ENCODE measurements around the gene MEGF9. TPM values are rescaled to one million over a fixed set of nuclear protein-coding genes. Genes with fewer than 3 reads are reported as not detected.

Gene MEGF9
- total and polyA plus RNA-seq, 2 of the 13 experiments (the other 11 are each of a cell fraction or from before 2014, with no cell fraction given): 3.1 to 3.3 TPM

GRCh38 chr9:120571443-120572257 is 142.6 kb downstream of the MEGF9 start (continued):
- 0 out of 2 replicates have a peak, but pooled peaks have one; percentile 16 for TF ChIP-seq CSRNP1 (CRISPR knock-in tag; IDR thresholded peaks at IDR 0.05)
- peak; percentile 57; the same call in 1 of the 2 replicates for TF ChIP-seq YEATS2 (CRISPR knock-in tag; IDR thresholded peaks at IDR 0.05; ENCODE audit: borderline replicate concordance)
- TF ChIP-seq ETV5 (CRISPR knock-in tag; IDR thresholded peaks at IDR 0.05; ENCODE audit: borderline replicate concordance): peak; percentile 50
- peak; percentile 88; the same call in 1 of the 2 replicates for TF ChIP-seq ZNF556 (CRISPR knock-in tag; IDR thresholded peaks at IDR 0.05; ENCODE audit: borderline replicate concordance)
- TF ChIP-seq TBX3 (IDR thresholded peaks at IDR 0.05; ENCODE audit: borderline replicate concordance): peak; percentile 22; the same call in 1 of the 2 replicates
- TF ChIP-seq, protein P1, sequence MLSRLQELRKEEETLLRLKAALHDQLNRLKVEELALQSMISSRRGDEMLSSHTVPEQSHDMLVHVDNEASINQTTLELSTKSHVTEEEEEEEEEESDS (CRISPR knock-in tag; IDR thresholded peaks at IDR 0.05; ENCODE audit: borderline replicate concordance): no peak; the same call in 1 of the 2 replicates
- TF ChIP-seq KDM5A (IDR thresholded peaks at IDR 0.05; ENCODE audit: borderline replicate concordance, low read length): peak; percentile 46; the same call in 1 of the 2 replicates
- peak; percentile 22; the same call in 1 of the 2 replicates for TF ChIP-seq ZBTB7A (CRISPR knock-in tag; IDR thresholded peaks at IDR 0.05)
- TF ChIP-seq, protein P2, sequence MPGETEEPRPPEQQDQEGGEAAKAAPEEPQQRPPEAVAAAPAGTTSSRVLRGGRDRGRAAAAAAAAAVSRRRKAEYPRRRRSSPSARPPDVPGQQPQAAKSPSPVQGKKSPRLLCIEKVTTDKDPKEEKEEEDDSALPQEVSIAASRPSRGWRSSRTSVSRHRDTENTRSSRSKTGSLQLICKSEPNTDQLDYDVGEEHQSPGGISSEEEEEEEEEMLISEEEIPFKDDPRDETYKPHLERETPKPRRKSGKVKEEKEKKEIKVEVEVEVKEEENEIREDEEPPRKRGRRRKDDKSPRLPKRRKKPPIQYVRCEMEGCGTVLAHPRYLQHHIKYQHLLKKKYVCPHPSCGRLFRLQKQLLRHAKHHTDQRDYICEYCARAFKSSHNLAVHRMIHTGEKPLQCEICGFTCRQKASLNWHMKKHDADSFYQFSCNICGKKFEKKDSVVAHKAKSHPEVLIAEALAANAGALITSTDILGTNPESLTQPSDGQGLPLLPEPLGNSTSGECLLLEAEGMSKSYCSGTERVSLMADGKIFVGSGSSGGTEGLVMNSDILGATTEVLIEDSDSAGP (CRISPR knock-in tag; IDR thresholded peaks at IDR 0.05; ENCODE audit: borderline replicate concordance): peak; percentile 58
- TF ChIP-seq ZFP36L2 (CRISPR knock-in tag; IDR thresholded peaks at IDR 0.05): no peak
- peak; percentile 78; the same call in 1 of the 2 replicates for TF ChIP-seq HOMEZ (CRISPR knock-in tag; IDR thresholded peaks at IDR 0.05; ENCODE audit: low read depth)
- no peak; the same call in 1 of the 2 replicates for TF ChIP-seq NR1H2 (CRISPR knock-in tag; IDR thresholded peaks at IDR 0.05; ENCODE audit: borderline replicate concordance, low read depth)
- no peak for TF ChIP-seq ATRX (CRISPR knock-in tag; IDR thresholded peaks at IDR 0.05; ENCODE audit: borderline replicate concordance)
- no peak for TF ChIP-seq ZNF383 (CRISPR knock-in tag; IDR thresholded peaks at IDR 0.05; ENCODE audit: borderline replicate concordance)
- peak; percentile 89 for TF ChIP-seq ESRRA (CRISPR knock-in tag; IDR thresholded peaks at IDR 0.05; ENCODE audit: low read depth)
- peak; percentile 80 for TF ChIP-seq ELF3 (CRISPR knock-in tag; IDR thresholded peaks at IDR 0.05)
- TF ChIP-seq ZNF746 (CRISPR knock-in tag; IDR thresholded peaks at IDR 0.05): peak; percentile 65; the same call in 1 of the 2 replicates
- TF ChIP-seq, protein P3, sequence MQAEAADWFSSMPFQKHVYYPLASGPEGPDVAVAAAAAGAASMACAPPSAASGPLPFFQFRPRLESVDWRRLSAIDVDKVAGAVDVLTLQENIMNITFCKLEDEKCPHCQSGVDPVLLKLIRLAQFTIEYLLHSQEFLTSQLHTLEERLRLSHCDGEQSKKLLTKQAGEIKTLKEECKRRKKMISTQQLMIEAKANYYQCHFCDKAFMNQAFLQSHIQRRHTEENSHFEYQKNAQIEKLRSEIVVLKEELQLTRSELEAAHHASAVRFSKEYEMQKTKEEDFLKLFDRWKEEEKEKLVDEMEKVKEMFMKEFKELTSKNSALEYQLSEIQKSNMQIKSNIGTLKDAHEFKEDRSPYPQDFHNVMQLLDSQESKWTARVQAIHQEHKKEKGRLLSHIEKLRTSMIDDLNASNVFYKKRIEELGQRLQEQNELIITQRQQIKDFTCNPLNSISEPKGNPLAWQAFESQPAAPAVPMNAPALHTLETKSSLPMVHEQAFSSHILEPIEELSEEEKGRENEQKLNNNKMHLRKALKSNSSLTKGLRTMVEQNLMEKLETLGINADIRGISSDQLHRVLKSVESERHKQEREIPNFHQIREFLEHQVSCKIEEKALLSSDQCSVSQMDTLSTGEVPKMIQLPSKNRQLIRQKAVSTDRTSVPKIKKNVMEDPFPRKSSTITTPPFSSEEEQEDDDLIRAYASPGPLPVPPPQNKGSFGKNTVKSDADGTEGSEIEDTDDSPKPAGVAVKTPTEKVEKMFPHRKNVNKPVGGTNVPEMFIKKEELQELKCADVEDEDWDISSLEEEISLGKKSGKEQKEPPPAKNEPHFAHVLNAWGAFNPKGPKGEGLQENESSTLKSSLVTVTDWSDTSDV (CRISPR knock-in tag; IDR thresholded peaks at IDR 0.05): no peak
- peak; percentile 53; the same call in 1 of the 2 replicates for TF ChIP-seq ZBTB21 (CRISPR knock-in tag; IDR thresholded peaks at IDR 0.05)
